ENCODE data around the gene THAP10.

Gene THAP10

DNA sequence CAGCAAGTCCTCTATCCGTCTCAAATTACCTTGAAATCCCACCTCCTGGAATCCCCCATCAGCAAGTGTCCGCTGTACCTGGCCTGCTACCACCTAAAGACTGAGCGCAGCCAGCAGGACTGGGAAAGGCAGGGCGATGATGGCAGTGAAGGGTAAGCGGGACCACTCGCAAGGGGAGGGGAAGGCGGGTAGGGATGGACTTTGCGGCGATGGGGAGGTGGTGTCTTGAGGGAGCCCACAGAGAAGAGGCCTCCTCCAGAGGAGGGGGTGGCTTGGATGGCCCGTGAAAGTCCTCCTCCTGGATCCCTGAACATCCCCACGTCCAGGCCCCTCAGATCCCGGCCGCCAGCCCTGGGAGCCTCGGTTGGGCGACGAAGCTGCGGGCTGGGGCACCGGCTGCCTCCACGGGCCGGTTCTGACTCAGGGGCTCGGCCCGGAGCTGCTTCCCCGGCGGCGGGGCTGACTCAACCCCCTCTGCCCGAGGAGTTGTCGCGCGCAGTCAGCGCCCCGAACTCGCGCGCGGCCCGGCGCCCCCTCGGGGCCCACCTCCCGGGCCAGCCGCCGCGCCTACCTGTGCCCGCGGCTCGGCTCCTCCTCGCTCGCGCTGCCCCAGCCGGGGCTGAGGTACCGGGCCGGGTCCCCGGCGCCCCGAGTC is 38.8 kb downstream of the THAP10 start:
- H3K4me3 ChIP-seq (ENCODE audit: low read length), result peak overlapping the region; percentile 77
- TF ChIP-seq, protein P1, sequence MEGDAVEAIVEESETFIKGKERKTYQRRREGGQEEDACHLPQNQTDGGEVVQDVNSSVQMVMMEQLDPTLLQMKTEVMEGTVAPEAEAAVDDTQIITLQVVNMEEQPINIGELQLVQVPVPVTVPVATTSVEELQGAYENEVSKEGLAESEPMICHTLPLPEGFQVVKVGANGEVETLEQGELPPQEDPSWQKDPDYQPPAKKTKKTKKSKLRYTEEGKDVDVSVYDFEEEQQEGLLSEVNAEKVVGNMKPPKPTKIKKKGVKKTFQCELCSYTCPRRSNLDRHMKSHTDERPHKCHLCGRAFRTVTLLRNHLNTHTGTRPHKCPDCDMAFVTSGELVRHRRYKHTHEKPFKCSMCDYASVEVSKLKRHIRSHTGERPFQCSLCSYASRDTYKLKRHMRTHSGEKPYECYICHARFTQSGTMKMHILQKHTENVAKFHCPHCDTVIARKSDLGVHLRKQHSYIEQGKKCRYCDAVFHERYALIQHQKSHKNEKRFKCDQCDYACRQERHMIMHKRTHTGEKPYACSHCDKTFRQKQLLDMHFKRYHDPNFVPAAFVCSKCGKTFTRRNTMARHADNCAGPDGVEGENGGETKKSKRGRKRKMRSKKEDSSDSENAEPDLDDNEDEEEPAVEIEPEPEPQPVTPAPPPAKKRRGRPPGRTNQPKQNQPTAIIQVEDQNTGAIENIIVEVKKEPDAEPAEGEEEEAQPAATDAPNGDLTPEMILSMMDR (conservative IDR thresholded peaks at IDR 0.05; ENCODE audit: low read depth, low read length), result no peak
- no peak for DNase-seq (ENCODE audit: low read depth)

DNA sequence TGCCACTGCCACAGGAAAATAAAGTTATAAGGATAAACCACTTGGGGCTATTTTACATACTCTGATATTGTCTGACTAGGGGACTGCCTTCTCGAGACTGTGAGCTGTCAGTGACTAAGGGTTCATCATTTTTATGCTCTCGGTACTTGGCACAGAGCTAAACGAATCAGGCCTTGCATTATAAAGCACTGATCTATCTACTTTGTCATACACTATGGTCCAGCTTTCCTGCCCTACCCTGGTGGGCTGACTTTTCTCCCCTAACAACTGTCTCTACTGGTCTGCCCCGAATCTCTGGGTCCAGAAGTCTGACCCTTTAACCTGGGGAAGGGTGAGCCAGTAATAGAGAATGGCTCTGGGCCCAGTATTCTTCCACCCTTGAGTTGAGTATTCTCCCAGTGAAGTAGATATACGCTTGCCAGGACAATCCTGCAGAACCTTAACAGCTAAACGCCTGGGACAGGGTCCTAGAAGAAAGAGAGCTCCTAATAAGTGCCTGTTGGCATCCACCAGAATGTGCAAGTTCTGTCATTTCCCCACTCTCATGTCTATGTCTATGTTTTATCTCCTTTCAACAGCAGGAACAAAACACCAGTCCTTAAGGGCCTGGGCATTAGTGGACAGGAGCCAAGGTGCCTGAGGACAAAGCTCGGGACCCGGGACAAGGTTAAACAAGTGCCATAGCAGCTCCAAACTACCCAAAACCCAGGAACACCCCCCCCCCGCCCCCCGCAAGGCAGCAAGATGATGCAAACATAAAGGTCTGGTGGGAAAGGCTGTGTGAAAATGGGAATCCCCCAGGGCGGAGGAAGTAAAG is 39.5 kb downstream of the THAP10 start:
- DNase-seq (ENCODE audit: low read depth), result no peak
- TF ChIP-seq, protein P1 (conservative IDR thresholded peaks at IDR 0.05; ENCODE audit: low read depth, low read length), result no peak
- H3K4me3 ChIP-seq (ENCODE audit: low read length), result peak overlapping the region; percentile 77

DNA sequence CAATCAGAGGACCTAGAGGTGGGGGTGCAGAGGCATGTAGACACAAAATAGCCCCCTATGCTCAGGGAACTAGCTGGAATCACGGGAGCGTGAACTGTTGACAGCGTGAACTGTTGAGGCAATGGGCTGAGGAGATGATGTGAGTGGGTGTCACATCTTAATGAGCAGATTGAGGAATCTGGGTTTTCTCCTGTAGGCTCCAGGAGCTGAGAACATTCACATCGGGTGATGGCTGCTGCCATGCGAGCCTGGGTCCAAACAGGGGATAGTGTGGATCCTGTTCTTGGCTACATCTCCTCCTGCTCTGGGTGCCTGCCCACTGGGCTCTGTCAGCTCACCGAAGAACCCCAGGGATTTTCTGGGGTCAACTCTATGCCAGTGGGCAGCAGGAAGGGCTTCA is 40.3 kb downstream of the THAP10 start:
- H3K4me3 ChIP-seq (ENCODE audit: low read length), result no peak overlapping the region

DNA sequence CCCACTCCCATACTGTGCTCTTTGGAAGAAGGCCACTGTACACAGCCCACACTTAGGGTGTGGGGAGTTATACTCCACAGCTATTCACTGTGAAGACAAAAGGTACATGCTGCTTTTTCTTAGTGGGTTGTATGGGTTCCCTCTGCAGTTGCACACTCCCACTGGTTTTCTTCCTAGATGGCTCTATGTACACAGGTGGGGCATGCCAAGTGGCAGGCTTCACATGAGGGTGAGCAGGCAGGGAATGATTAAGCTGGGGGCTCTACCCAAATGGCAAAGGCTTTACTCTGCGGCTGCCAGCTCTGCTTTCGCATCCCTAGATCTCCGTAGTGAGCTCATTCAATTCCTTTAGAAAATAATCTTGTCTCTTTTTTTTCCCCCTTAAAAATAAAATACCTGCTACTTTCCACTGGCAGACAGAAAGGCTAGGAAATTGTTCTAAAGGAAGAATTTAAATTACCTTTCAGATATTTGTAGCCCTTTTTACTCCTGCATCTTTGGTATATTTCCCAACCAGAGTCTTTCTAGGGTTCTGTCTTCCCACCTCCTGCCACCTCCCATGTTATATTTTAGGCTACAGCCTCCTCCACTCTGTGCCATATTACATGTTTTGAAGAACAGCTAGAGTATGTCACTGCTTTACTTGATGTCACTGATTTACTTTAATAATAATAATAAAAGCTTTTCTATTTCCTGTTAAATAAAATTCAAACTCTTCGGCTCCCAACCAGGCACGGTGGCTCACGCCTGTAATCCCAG is 46.5 kb downstream of the THAP10 start:
- no peak for DNase-seq (ENCODE audit: low read depth)
- TF ChIP-seq, protein P1 (conservative IDR thresholded peaks at IDR 0.05; ENCODE audit: low read depth, low read length), result no peak
- no peak overlapping the region for H3K4me3 ChIP-seq (ENCODE audit: low read length)

More for the DNA sequence above, 40.3 kb downstream of the THAP10 start:
- DNase-seq (ENCODE audit: low read depth), result no peak
- TF ChIP-seq, protein P1 (conservative IDR thresholded peaks at IDR 0.05; ENCODE audit: low read depth, low read length), result no peak

DNA sequence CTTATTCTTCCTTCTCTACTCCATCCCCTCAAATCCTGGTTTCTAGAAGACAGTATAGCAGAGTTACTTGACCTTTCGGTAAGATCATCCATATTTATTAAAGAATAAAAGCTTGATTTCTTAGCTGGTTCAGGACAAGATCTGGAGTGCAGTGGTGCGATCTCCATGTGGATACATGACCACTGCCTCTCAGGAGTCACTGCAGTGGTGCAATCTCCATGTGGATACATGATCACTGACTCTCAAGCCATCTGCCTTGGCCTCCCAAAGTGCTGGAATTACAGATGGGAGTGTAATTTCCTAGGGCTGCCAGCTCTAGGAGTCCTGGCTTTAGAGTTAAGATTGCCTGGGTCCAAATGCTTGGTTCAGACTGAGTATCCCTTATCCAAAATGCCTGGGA is 54.8 kb downstream of the THAP10 start:
- H3K4me3 ChIP-seq (ENCODE audit: low read length), result no peak overlapping the region
- TF ChIP-seq, protein P1 (conservative IDR thresholded peaks at IDR 0.05; ENCODE audit: low read depth, low read length), result no peak
- DNase-seq (ENCODE audit: low read depth), result no peak

DNA sequence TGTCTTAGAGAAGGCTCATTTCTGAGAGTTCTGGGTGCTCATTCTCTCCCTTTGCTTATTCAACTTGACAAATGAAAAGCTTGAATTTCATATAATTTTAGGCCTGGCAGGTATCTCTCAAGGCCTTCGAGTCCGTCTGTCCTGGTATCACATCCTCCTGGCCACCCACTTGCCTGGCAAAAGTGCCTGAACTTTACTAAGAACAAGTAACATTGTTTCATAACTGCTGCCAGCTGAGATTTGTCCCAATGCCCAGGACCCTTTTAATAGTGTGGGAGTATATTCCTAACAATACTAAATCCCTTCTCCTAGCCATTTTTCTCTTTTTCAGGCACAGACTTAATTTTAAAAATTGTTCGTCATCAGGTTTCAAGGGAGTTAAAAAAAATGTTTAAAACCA is 56.4 kb downstream of the THAP10 start:
- TF ChIP-seq, protein P1 (conservative IDR thresholded peaks at IDR 0.05; ENCODE audit: low read depth, low read length), result no peak
- DNase-seq (ENCODE audit: low read depth), result no peak
- no peak overlapping the region for H3K4me3 ChIP-seq (ENCODE audit: low read length)

All from retinal pigment epithelial cell (primary cell).